ENCODE measurements around the gene RASGEF1C.
A peak's percentile ranks its signal among the peaks of the same experiment; 100 is the strongest.

Gene RASGEF1C

GRCh38 chr5:180084638-180085561 lies 124.1 kb downstream of the RASGEF1C start:
- DNase-seq (ENCODE audit: low read depth, low spot score): no peak

- DNase-seq (ENCODE audit: low read depth, low spot score): no peak
Measured at GRCh38 chr5:180083529-180084060, 125.4 kb downstream of the RASGEF1C start.

DNA sequence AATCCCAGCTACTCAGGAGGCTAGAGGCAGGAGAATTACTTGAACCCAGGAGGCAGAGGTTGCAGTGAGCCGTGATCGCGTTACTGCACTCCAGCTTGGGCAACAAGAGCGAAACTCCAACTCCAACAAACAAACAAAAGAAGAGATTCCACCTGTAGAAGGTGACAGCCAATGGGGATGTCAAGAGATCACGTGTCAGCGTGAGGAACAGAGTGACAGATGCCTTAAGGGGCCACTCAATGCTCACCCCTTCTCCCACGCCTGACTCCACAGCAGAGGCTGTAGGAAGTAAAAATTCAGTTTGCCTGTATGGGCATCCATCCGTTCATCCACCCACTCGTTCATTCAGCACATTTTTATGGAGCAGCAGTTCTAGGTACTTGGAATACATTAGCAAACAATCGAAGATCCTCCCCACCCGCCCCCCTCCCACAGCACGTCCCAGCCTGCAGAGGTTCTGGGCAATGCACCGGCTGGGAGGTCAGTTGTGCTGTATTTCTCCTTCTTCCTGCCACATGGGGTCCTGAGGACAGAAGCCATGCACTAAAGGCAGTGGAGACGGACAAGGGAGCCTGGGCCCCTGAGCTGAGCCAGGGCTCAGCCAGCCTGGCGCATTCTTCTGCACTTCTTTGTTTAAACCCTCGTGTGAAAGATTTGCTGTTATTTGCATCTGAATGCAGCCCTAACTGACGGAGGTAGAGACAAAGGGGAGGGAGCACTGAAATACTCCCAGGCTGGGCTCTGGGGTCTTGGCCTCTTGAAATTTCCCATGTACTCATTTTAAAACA lies 126.2 kb downstream of the RASGEF1C start:
- DNase-seq (ENCODE audit: low read depth, low spot score): no peak

DNA sequence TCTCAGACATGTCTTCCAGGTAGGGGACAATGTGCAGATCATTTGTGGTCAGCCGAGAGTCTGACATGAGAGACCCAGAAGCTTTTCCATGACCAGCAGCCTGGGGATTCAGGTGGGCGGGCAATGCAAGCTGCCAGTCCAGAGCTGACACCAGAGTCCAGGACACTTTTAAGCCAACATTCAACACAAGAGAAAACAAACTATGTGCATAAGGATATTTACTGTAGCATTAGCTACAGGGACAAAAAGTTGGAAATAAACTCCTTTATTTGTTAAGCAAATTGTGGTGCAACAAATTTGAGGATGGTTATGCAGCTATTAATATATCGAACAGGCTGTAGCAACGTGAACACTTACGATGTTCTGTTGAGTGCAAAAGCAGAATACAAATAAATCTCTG lies 127.5 kb downstream of the RASGEF1C start:
- DNase-seq (ENCODE audit: low read depth, low spot score): no peak

GRCh38 chr5:180080486-180081280 lies 128.3 kb downstream of the RASGEF1C start:
- DNase-seq (ENCODE audit: low read depth, low spot score): no peak

- no peak for DNase-seq (ENCODE audit: low read depth, low spot score)
Measured at GRCh38 chr5:180079702-180080466, 129.1 kb downstream of the RASGEF1C start.

GRCh38 chr5:180078348-180078747 lies 130.7 kb downstream of the RASGEF1C start:
- DNase-seq (ENCODE audit: low read depth, low spot score): no peak

GRCh38 chr5:180077594-180078284 lies 131.3 kb downstream of the RASGEF1C start:
- DNase-seq (ENCODE audit: low read depth, low spot score): no peak

GRCh38 chr5:180075703-180076102 lies 133.3 kb downstream of the RASGEF1C start:
- DNase-seq (ENCODE audit: low read depth, low spot score): no peak

DNA sequence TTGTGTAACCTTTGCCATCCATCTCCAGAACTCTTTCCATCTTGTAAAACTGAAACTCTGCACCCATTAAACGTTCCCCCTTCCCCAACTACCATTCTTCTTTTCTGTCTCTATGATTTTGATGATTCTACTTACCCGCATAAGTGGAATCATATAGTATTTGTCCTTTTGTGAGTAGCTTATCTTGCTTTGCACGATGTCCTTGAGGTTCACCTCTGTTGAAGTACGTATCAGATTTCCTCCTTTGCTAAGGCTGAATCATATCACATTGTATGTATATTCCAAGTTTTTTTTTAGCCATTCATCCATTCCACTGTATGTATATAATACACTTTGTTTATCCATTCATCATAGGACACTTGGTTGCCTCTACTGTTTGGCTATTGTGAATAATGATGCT lies 134.5 kb downstream of the RASGEF1C start:
- no peak for DNase-seq (ENCODE audit: low read depth, low spot score)

DNA sequence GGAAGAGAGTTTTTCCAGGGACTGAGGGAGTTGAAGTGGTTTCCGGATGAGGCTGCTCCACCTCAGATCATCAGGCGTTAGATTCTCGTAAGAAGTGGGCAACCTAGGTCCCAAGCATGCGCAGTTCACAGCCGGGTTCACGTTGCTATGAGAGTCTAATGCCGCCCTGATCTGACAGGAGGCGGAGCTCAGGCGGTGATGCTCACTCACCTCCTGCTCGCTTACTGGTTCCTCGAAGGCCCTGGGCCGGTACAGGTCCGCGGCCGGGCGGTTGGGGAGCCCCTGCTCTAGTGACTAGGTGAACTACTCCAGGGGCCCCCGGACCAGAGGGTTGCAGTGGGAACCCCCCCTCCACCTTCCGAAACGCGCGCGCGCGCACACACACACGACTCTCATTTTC lies 136.5 kb downstream of the RASGEF1C start:
- no peak for DNase-seq (ENCODE audit: low read depth, low spot score)

DNA sequence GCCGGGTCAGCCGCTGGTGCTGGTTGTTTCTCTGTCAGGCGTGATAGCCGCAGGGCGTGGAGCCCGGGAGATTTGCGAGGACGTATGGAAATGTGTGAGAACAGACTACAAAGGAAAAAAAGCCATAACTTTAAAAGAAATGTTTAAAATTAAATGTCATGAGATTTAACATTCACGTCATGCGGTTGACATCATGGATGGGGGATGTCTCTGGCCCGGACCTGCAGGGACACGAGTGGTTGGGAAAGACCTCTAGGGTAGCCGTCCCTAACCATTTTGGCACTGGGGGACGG lies 136.8 kb downstream of the RASGEF1C start:
- DNase-seq (ENCODE audit: low read depth, low spot score): no peak

DNA sequence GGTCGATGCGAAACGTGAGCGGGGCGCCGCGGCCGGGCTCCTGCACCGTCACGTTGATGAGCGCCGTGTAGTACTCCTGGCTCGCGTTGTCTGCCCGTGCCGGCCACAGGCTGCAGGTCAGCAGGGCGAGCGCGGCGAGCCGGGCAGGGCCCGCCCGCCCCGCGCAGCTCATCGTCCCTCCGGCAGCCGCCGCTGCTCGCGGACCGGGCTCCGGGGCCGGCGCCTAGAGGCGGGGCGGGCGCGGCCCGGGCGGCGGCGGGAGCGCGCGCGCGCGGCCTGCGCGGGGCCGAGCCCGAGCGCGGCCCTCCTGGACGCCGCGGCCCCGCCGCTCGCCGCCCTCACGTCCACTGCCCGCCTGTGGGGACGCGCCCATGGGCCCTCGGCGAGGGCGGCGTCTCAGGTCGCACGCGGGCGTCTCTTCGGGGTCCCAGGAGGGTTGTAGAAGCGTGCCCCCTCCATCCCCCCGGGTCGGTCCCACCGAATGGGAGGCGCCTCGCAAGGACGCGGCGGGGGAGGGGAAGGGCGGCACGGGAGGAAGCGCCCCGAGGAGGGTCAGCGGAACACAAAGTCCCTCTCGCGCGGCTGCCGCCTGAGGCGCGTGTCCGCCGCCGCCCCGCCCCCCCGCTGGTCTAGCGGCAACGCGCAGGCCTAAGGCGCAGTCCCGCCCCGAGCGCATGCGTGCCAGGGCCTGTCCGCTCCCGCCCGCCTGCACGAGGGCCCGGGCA lies 137.3 kb downstream of the RASGEF1C start, which contains the start of gene RNF130:
RNF130 (minus strand) TSS at position 229 of the 725 bp plus-strand sequence; CDS start at position 172, 57 bp downstream.
- peak; percentile 74 for DNase-seq (ENCODE audit: low read depth, low spot score)

DNA sequence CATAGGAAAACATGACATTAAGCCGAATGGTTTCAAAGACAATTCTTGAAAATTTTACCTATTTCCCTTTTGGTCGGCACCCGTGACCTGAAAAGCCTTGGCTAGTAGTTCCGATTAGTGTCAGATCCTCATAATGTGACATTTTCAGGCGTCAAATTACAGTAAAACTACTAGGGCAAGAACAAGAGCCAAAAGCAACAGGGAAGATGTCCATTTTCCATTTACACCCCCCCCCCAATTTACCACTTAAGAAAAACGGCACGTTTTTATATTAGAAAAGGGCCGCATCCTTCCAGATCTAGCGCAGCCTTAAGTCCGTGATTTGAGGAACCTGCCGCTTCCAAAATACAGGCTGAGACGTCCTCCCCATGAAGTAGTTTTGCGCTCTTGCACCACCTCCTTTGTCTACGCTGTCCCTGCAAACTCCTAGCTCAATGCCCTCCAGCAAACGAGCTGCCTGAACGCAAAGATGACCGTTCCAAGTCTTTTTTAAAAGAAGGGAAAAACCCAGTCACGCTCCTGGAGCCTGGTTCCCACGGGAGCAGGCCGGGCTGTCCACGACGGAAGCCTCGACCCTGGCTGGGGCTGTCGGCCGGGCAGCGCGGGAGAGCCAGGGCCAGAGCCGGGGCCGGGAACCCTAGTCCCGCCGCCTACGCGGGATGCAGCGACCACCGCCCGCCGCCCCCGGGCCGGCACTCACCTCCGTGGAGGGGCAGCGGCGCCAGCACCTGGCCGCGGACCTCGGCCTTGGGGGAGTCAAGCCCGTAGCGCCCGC lies 138.1 kb downstream of the RASGEF1C start:
- no peak for DNase-seq (ENCODE audit: low read depth, low spot score)

GRCh38 chr5:180069589-180070247 lies 139.3 kb downstream of the RASGEF1C start:
- DNase-seq (ENCODE audit: low read depth, low spot score): no peak

DNA sequence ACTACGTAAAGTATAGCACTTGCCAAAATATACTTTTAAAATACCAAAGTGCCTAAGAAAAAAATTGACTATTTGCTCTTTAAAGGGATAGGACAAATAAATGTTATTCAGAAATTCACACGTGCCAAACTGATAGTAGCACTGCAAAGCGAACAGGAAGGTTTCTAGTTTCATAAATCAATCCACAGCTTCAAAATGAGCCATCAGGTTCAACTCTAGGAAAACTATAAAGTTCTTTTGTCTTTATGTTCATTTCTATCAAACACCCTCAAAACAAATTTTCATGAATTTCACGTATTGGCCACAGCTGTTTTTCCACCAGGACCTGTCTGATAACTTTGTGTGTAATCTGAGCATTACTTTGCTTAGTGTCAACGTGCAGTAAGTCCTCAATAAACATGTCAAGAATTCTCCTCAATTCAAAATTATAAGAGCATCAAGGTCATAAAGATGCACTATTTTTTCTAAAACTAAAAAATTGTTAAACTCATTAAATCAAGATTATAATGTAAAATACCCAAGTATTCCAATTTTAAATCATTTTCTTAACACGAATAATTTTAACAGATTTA lies 140.4 kb downstream of the RASGEF1C start:
- DNase-seq (ENCODE audit: low read depth, low spot score): no peak

DNA sequence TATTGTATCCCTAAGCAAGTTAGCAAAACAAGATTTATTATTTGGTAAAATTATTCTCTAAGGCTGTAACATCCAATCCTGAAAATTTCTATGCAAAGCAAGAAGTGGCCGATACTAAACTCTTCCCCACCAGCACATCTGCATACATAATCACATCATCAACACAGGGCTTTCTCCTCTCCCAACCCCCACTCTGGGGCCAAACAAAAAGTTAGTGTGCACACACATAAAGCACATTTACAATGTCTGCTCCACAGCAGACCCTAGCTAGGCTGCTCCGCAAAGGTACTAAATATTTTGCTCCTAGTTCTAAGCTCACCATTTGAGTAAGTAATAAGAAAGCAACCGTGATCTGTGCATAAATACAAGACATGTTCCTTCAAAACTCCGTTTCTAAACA lies 141.0 kb downstream of the RASGEF1C start:
- DNase-seq (ENCODE audit: low read depth, low spot score): no peak

DNA sequence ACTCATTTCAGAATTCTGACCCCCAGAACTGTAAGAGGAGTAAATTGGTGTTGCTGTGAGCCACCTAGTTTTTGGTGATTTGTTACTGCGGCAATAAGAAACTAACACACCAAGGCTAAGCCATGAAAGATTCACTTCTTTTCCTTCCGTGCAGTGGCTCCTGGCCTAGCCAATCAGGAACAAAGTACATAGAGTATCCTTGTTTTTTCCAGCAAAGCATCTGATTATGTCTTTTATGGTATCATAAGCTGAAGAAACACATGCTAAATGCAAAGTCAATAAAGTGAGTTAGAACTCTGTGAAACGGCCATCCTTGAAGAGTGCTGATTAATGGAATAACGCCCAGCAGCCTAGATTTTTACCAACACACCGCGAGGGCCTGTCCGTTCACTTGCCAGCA lies 148.8 kb downstream of the RASGEF1C start:
- no peak for DNase-seq (ENCODE audit: low read depth, low spot score)

All from smooth muscle cell of the brain vasculature (primary cell).